HG02938 (cell line): ENCODE measurements around the gene CCNY.

ENCODE experiments used
- ATAC-seq: cut with Tn5 transposase; IDR thresholded peaks from one replicate; pipeline ENCODE4 v1.9.1; 2021; ENCODE audit warnings: mild to moderate bottlenecking, moderate library complexity; ENCODE audit not compliant: unreplicated experiment

Gene CCNY

GRCh38 chr10:35575640-35576039 lies 239.3 kb downstream of the CCNY start:
- ATAC-seq, result no peak

GRCh38 chr10:35576730-35577129 lies 240.4 kb downstream of the CCNY start:
- no peak for ATAC-seq

GRCh38 chr10:35577926-35578617 lies 241.8 kb downstream of the CCNY start:
- ATAC-seq, result no peak

- no peak for ATAC-seq
Measured at GRCh38 chr10:35578618-35578956, 242.3 kb downstream of the CCNY start.

GRCh38 chr10:35579116-35579515 lies 242.8 kb downstream of the CCNY start:
- ATAC-seq, result no peak

- no peak for ATAC-seq
Measured at GRCh38 chr10:35579726-35580422, 243.6 kb downstream of the CCNY start.

GRCh38 chr10:35580423-35580770 lies 244.1 kb downstream of the CCNY start:
- no peak for ATAC-seq

- no peak for ATAC-seq
Measured at GRCh38 chr10:35581655-35582054, 245.3 kb downstream of the CCNY start.

GRCh38 chr10:35584946-35585345 lies 248.6 kb downstream of the CCNY start:
- ATAC-seq, result no peak

- no peak for ATAC-seq
Measured at GRCh38 chr10:35585356-35585755, 249.0 kb downstream of the CCNY start.

- no peak for ATAC-seq
Measured at GRCh38 chr10:35585903-35586535, 249.7 kb downstream of the CCNY start.

GRCh38 chr10:35588836-35589235 lies 252.5 kb downstream of the CCNY start:
- no peak for ATAC-seq

- ATAC-seq, result no peak
Measured at GRCh38 chr10:35592441-35592840, 256.1 kb downstream of the CCNY start.

- ATAC-seq, result no peak
Measured at GRCh38 chr10:35594115-35595079, 258.1 kb downstream of the CCNY start.

GRCh38 chr10:35595106-35595505 lies 258.8 kb downstream of the CCNY start:
- ATAC-seq, result no peak

GRCh38 chr10:35598379-35598778 lies 262.1 kb downstream of the CCNY start:
- ATAC-seq, result no peak

GRCh38 chr10:35600193-35600592 lies 263.9 kb downstream of the CCNY start:
- no peak for ATAC-seq

GRCh38 chr10:35605191-35605590 lies 268.9 kb downstream of the CCNY start, which contains the start of gene GJD4:
GJD4 (plus strand) TSS chr10:35605341; CDS start chr10:35605568, 227 bp downstream.
- no peak for ATAC-seq

- ATAC-seq, result no peak
Measured at GRCh38 chr10:35606430-35606829, 270.1 kb downstream of the CCNY start.

- ATAC-seq, result no peak
Measured at GRCh38 chr10:35607475-35608327, 271.4 kb downstream of the CCNY start.
